Suprapubic skin (tissue), 4 donors: ENCODE data around the gene UBC. TPM values are rescaled to one million over a fixed set of nuclear protein-coding genes. Genes with fewer than 3 reads are reported as not detected.
A peak's percentile ranks its signal among the peaks of the same experiment; 100 is the strongest.

Source experiments
- DNase-seq, 2 donors: peaks; one replicate each; pipeline ENCODE4 v3.0.0-alpha.2; 2019; ENCODE audit warnings: low spot score in 2 of 2
- H3K27ac ChIP-seq: fragments of 200-600 bp; sonication (generic); one replicate; pipeline ENCODE4 v1.5.1; 2019
- H3K27me3 ChIP-seq: fragments of 200-600 bp; sonication (generic); one replicate; pipeline ENCODE4 v1.5.1; 2019
- H3K36me3 ChIP-seq: fragments of 200-600 bp; sonication (generic); one replicate; pipeline ENCODE4 v1.5.1; 2019
- H3K4me1 ChIP-seq: fragments of 200-600 bp; sonication (generic); one replicate; pipeline ENCODE4 v1.5.1; 2019
- H3K4me3 ChIP-seq: fragments of 200-600 bp; sonication (generic); one replicate; pipeline ENCODE4 v1.5.1; 2019; ENCODE audit warnings: mild to moderate bottlenecking
- H3K9me3 ChIP-seq: fragments of 200-600 bp; sonication (generic); one replicate; pipeline ENCODE4 v1.5.1; 2019
- EP300 ChIP-seq: sonication (generic); formaldehyde crosslinking; IDR thresholded peaks from one replicate; pipeline ENCODE4 v1.6.1; 2017; ENCODE audit warnings: antibody characterized with exemption
- POLR2A ChIP-seq, 2 donors: fragments of 450-650 bp; IDR thresholded peaks; one replicate each; pipeline ENCODE4 v1.6.1; 2017; ENCODE audit warnings: antibody characterized with exemption in 2 of 2, mild to moderate bottlenecking in 2 of 2, moderate library complexity in 2 of 2
- POLR2AphosphoS5 ChIP-seq, 3 donors: sonication (generic); formaldehyde crosslinking; IDR thresholded peaks; one replicate each; pipeline ENCODE4 v1.6.1; 2017; ENCODE audit warnings: antibody characterized with exemption in 3 of 3
- WGBS: methylation state at CpG from one replicate; pipeline ENCODE4 v1.1.5; 2018; 5-methylcytosine and 5-hydroxymethylcytosine counted together
- total RNA-seq, 4 donors: library from RNA; depleted of rRNA; stranded (reverse); fragments of >200 nt; gene quantifications; one replicate each; pipeline ENCODE4 v1.1.0, GENCODE V29; 2016
- TF ChIP-seq, protein P1 (sequence below), 2 donors: fragments of 200-600 bp in 1 of 2; fragments of 450-650 bp in 1 of 2; sonication (generic) in 1 of 2; IDR thresholded peaks; one replicate each; pipeline ENCODE4 v1.5.1; 2016 to 2019; ENCODE audit warnings: antibody characterized with exemption in 2 of 2, mild to moderate bottlenecking in 1 of 2, moderate library complexity in 1 of 2

UBC gene
- total RNA-seq, 4 donors from 2014 or later = 1,287 to 1,717 (median 1,373) TPM

DNA sequence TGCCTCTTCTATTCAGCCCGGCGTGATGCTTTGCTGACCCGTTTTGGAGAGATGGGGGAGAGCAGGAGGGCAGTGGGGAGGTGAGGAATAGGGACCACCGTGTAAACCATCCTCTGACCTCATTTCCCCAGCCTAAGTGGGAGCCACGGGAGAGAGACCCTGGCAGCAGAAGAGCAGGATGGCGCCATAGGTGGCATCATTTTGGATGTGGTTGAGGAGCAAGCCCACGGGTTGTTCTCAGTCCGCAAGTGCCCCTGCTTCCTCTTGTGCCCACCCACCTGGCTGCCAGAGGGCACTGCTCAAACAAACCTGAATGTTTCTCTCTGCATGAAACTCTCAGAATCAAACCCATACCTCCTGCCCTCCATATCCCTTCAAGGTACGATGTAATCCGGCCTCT lies 10.7 kb upstream of the UBC start:
- WGBS = 86% methylated on average over 10 of the region's 10 CpGs
- Histone ChIP-seq H3K4me1 (peaks cover 46% of the 10 kb centered on the region), H3K36me3 (no peaks in the 10 kb centered on the region), H3K4me3 (no peak overlapping the region), H3K27ac (no peak overlapping the region), H3K9me3 (no peaks in the 10 kb centered on the region), H3K27me3 (no peaks in the 10 kb centered on the region)
- TF ChIP-seq, protein P1, sequence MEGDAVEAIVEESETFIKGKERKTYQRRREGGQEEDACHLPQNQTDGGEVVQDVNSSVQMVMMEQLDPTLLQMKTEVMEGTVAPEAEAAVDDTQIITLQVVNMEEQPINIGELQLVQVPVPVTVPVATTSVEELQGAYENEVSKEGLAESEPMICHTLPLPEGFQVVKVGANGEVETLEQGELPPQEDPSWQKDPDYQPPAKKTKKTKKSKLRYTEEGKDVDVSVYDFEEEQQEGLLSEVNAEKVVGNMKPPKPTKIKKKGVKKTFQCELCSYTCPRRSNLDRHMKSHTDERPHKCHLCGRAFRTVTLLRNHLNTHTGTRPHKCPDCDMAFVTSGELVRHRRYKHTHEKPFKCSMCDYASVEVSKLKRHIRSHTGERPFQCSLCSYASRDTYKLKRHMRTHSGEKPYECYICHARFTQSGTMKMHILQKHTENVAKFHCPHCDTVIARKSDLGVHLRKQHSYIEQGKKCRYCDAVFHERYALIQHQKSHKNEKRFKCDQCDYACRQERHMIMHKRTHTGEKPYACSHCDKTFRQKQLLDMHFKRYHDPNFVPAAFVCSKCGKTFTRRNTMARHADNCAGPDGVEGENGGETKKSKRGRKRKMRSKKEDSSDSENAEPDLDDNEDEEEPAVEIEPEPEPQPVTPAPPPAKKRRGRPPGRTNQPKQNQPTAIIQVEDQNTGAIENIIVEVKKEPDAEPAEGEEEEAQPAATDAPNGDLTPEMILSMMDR (IDR thresholded peaks at IDR 0.05) = no peak
- TF ChIP-seq POLR2A (IDR thresholded peaks at IDR 0.05) = no peak
- no peak for TF ChIP-seq EP300
- no peak for TF ChIP-seq POLR2AphosphoS5 (IDR thresholded peaks at IDR 0.05)
- no peak for DNase-seq

DNA sequence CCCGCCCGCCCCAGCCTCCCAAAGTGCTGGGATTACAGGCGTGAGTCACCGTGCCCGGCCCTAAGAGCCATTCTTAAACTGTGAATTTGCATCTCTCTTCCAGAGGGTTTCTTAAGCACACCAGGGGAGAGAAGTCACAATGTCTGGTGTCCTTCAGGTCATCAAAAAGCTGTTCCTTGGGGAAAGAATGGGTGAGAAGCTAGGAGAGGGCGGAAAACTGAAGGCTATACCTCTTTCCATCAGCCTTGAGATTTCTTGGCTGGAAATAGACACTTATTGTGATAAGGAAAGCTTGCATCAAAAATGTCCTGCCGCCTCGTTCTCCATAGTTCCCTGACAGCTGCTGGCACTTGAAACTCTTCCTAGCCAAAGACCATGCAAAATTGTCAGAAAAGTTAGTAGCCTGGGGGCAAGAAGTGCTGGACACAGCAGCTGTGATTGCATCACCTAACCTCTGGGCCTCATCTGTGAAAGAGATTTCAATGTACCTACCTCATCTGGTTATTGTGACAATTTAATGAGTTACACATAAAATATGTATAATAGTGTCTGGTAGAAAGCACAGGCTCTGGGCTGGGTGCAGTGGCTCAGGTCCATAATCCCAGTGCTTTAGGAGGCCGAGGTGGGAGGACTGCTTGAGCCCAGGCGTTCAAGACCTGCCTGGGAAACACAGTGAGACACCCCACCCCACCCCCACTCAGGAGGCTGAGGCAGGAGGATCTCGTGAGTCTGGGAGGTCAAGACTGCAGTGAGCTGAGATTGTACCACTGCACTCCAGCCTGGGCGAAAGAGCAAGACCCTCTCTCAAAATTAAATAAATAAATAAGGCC lies 9.7 kb upstream of the UBC start:
- Histone ChIP-seq H3K27ac (no peak overlapping the region), H3K9me3 (no peaks in the 10 kb centered on the region), H3K27me3 (no peaks in the 10 kb centered on the region), H3K4me1 (peaks cover 55% of the 10 kb centered on the region), H3K36me3 (no peaks in the 10 kb centered on the region), H3K4me3 (no peak overlapping the region)
- no peak for DNase-seq
- WGBS = 74% methylated on average over 12 of the region's 12 CpGs
- TF ChIP-seq, protein P1 (IDR thresholded peaks at IDR 0.05) = no peak
- TF ChIP-seq EP300 (no peak), POLR2AphosphoS5 (IDR thresholded peaks at IDR 0.05) (no peak), POLR2A (IDR thresholded peaks at IDR 0.05) (no peak)

DNA sequence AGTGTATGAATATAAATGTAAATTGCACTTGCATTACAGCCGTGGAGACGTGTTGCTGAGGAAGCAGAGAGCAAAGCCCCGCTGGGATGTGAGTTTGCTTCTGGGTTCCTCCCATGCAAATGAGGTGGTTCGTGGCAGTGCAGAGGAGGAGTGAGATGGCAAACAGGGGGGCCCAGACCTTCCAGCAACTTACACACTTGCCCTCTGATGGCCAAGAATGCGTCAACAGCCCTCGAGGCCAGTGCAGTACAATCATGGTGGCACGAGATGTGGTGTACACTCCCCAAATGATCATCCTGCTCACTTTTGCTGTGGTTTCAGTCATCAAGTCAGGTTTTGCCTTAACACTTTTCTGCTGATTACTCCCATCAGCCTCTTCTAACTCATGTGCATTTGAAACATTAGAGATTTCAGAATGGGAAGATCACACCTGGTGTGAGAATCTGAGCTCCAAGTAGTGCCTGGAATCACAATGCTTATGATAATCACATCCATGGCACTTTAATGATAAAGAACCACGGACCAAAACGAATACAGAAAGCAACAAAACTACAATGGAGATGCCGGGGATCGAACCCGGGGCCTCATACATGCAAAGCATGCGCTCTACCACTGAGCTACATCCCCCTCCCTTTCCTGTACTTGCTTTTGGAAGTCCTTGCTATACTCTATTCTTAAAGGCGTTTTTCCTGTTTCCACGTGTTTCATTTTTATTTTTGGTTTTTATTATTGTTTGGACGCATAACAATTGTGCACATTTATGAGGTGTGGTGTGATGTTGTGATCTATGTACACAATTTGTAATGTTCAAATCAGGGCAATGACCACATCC lies 7.0 kb upstream of the UBC start:
- Histone ChIP-seq H3K27me3 (no peaks in the 10 kb centered on the region), H3K9me3 (no peaks in the 10 kb centered on the region), H3K4me1 (peaks cover 67% of the 10 kb centered on the region), H3K36me3 (no peaks in the 10 kb centered on the region), H3K27ac (peak overlapping the region; percentile 100), H3K4me3 (peak overlapping the region; percentile 33)
- whole genome bisulfite sequencing = 22% methylated on average over 16 of the region's 16 CpGs
- TF ChIP-seq, protein P1 (IDR thresholded peaks at IDR 0.05) = no peak
- peak in 2 of 3 donors; percentile 28 to 36 for TF ChIP-seq POLR2AphosphoS5 (IDR thresholded peaks at IDR 0.05)
- peak in 1 of 2 donors; percentile 7 for TF ChIP-seq POLR2A (IDR thresholded peaks at IDR 0.05)
- TF ChIP-seq EP300 = no peak
- DNase-seq = peak in 1 of 2 donors; percentile 66

DNA sequence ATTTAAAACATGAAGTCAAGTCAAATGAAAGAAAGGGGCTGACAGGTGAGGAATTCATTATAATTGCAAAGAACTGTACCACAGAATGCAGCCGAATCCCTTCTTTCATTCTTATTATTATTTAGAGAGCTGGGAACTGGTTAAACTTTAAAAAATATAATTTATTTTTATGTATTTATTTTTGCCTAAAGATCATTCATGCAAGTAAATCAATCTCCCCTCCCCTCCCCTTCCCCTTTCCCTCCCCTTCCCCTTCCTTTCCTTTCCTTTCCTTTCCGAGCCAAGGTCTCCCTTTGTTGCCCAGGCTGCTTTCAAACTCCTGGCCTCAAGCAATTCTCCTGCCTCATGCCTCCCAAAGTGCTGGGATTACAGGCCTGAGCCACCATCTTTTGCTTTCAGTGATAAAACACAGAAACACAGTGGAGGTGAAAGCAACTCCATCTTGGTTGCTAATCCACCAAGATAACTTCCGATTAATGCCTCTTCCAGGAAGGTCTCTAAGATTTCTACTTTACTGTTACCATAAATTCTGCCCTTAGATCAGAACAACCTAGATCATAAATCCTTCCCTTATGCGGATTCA lies 6.0 kb upstream of the UBC start:
- peak in 1 of 2 donors; percentile 9 for DNase-seq
- Histone ChIP-seq H3K27ac (peak overlapping the region; percentile 100), H3K4me3 (no peak overlapping the region), H3K27me3 (no peaks in the 10 kb centered on the region), H3K36me3 (no peaks in the 10 kb centered on the region), H3K9me3 (no peaks in the 10 kb centered on the region), H3K4me1 (peaks cover 77% of the 10 kb centered on the region)
- TF ChIP-seq POLR2A (IDR thresholded peaks at IDR 0.05) (no peak), POLR2AphosphoS5 (IDR thresholded peaks at IDR 0.05) (no peak), EP300 (no peak)
- TF ChIP-seq, protein P1 (IDR thresholded peaks at IDR 0.05) = no peak
- WGBS = 82% methylated on average over 4 of the region's 4 CpGs
